Stomach smooth muscle (tissue), 2 donors: ENCODE measurements around the gene CTNNBL1.

Experiments used
- H3K27ac ChIP-seq: one replicate; pipeline ENCODE4 v1.7.0; 2013; ENCODE audit warnings: mild to moderate bottlenecking, low read length, inconsistent platforms
- H3K27me3 ChIP-seq, 2 donors: one replicate each; pipeline ENCODE4 v1.7.0; 2013; ENCODE audit warnings: low read length in 2 of 2; ENCODE audit not compliant: insufficient read depth in 2 of 2, control insufficient read depth in 1 of 2
- H3K36me3 ChIP-seq, 2 donors: one replicate each; pipeline ENCODE4 v1.7.0; 2013; ENCODE audit warnings: low read length in 2 of 2; ENCODE audit not compliant: control insufficient read depth in 2 of 2, insufficient read depth in 2 of 2
- H3K4me1 ChIP-seq: one replicate; pipeline ENCODE4 v1.7.0; 2013; ENCODE audit warnings: low read length; ENCODE audit not compliant: control insufficient read depth, insufficient read depth
- H3K4me3 ChIP-seq, 2 donors: one replicate each; pipeline ENCODE4 v1.7.0; 2013; ENCODE audit warnings: low read length in 2 of 2
- H3K9ac ChIP-seq, 2 donors: one replicate each; pipeline ENCODE4 v1.7.0; 2013; ENCODE audit warnings: low read length in 2 of 2, mild to moderate bottlenecking in 1 of 2
- H3K9me3 ChIP-seq, 2 donors: one replicate each; pipeline ENCODE4 v1.7.0; 2013; ENCODE audit warnings: low read length in 2 of 2; ENCODE audit not compliant: control insufficient read depth in 2 of 2
- donor health status: healthy.
- donor health status: Pancreatic carcinoma.

The CTNNBL1 gene

GRCh38 chr20:37890108-37890507, 196.3 kb downstream of the CTNNBL1 start:
- H3K36me3 ChIP-seq: no peaks in the 10 kb centered on the region
- no peaks in the 10 kb centered on the region for H3K4me1 ChIP-seq
- no peaks in the 10 kb centered on the region for H3K27me3 ChIP-seq
- no peak overlapping the region for H3K4me3 ChIP-seq
- H3K9ac ChIP-seq: no peak overlapping the region
- no peak overlapping the region for H3K27ac ChIP-seq
- no peaks in the 10 kb centered on the region for H3K9me3 ChIP-seq

GRCh38 chr20:37890643-37891042, 196.8 kb downstream of the CTNNBL1 start:
- H3K27ac ChIP-seq: no peak overlapping the region
- no peaks in the 10 kb centered on the region for H3K9me3 ChIP-seq

GRCh38 chr20:37892001-37892400, 198.2 kb downstream of the CTNNBL1 start:
- H3K9me3 ChIP-seq: no peaks in the 10 kb centered on the region
- H3K27me3 ChIP-seq: no peaks in the 10 kb centered on the region
- no peak overlapping the region for H3K9ac ChIP-seq
- H3K4me1 ChIP-seq: no peaks in the 10 kb centered on the region
- no peak overlapping the region for H3K27ac ChIP-seq
- no peak overlapping the region for H3K4me3 ChIP-seq
- H3K36me3 ChIP-seq: no peaks in the 10 kb centered on the region

More at GRCh38 chr20:37890643-37891042, 196.8 kb downstream of the CTNNBL1 start:
- no peaks in the 10 kb centered on the region for H3K27me3 ChIP-seq
- no peaks in the 10 kb centered on the region for H3K36me3 ChIP-seq
- H3K4me3 ChIP-seq: no peak overlapping the region
- H3K9ac ChIP-seq: no peak overlapping the region
- no peaks in the 10 kb centered on the region for H3K4me1 ChIP-seq

- Histone ChIP-seq H3K9me3 (no peaks in the 10 kb centered on the region), H3K9ac (no peak overlapping the region), H3K36me3 (no peaks in the 10 kb centered on the region)
Measured at GRCh38 chr20:37893566-37894241, 199.9 kb downstream of the CTNNBL1 start.

GRCh38 chr20:37894454-37894853, 200.6 kb downstream of the CTNNBL1 start:
- H3K27ac ChIP-seq: no peak overlapping the region

More at GRCh38 chr20:37893566-37894241, 199.9 kb downstream of the CTNNBL1 start:
- Histone ChIP-seq H3K27ac (no peak overlapping the region), H3K4me3 (no peak overlapping the region), H3K4me1 (no peaks in the 10 kb centered on the region), H3K27me3 (no peaks in the 10 kb centered on the region)

GRCh38 chr20:37895166-37895565, 201.3 kb downstream of the CTNNBL1 start:
- Histone ChIP-seq H3K4me3 (no peak overlapping the region), H3K9me3 (no peaks in the 10 kb centered on the region), H3K27me3 (peaks cover 0 to 3% of the 10 kb centered on the region in 2 donors), H3K9ac (no peak overlapping the region), H3K27ac (no peak overlapping the region), H3K36me3 (no peaks in the 10 kb centered on the region), H3K4me1 (no peaks in the 10 kb centered on the region)

More at GRCh38 chr20:37894454-37894853, 200.6 kb downstream of the CTNNBL1 start:
- Histone ChIP-seq H3K9ac (no peak overlapping the region), H3K27me3 (no peaks in the 10 kb centered on the region), H3K9me3 (no peaks in the 10 kb centered on the region), H3K36me3 (no peaks in the 10 kb centered on the region), H3K4me1 (no peaks in the 10 kb centered on the region), H3K4me3 (no peak overlapping the region)

GRCh38 chr20:37896932-37897548, 203.2 kb downstream of the CTNNBL1 start:
- no peaks in the 10 kb centered on the region for H3K36me3 ChIP-seq
- H3K27me3 ChIP-seq: peaks cover 8 to 15% of the 10 kb centered on the region in 2 donors
- no peak overlapping the region for H3K4me3 ChIP-seq
- no peaks in the 10 kb centered on the region for H3K9me3 ChIP-seq
- H3K4me1 ChIP-seq: peaks cover 1% of the 10 kb centered on the region
- no peak overlapping the region for H3K27ac ChIP-seq
- no peak overlapping the region for H3K9ac ChIP-seq

GRCh38 chr20:37898233-37899104, 204.6 kb downstream of the CTNNBL1 start:
- no peaks in the 10 kb centered on the region for H3K36me3 ChIP-seq
- peaks cover 14% of the 10 kb centered on the region for H3K4me1 ChIP-seq
- H3K9ac ChIP-seq: no peak overlapping the region
- H3K4me3 ChIP-seq: no peak overlapping the region
- no peaks in the 10 kb centered on the region for H3K9me3 ChIP-seq
- peaks cover 19% of the 10 kb centered on the region in 2 donors for H3K27me3 ChIP-seq
- no peak overlapping the region for H3K27ac ChIP-seq

- Histone ChIP-seq H3K9ac (no peak overlapping the region), H3K27ac (no peak overlapping the region), H3K4me1 (peaks cover 17% of the 10 kb centered on the region), H3K9me3 (no peaks in the 10 kb centered on the region), H3K27me3 (peaks cover 28% of the 10 kb centered on the region in 2 donors), H3K4me3 (no peak overlapping the region), H3K36me3 (no peaks in the 10 kb centered on the region)
Measured at GRCh38 chr20:37899105-37900045, 205.5 kb downstream of the CTNNBL1 start.

- H3K27ac ChIP-seq: no peak overlapping the region
- H3K4me3 ChIP-seq: no peak overlapping the region
- no peak overlapping the region for H3K9ac ChIP-seq
- no peaks in the 10 kb centered on the region for H3K36me3 ChIP-seq
- H3K4me1 ChIP-seq: peaks cover 17% of the 10 kb centered on the region
- H3K9me3 ChIP-seq: no peaks in the 10 kb centered on the region
- peaks cover 39 to 41% of the 10 kb centered on the region in 2 donors for H3K27me3 ChIP-seq
Measured at GRCh38 chr20:37901240-37901639, 207.4 kb downstream of the CTNNBL1 start.
